Parathyroid adenoma (tissue), 2 donors: ENCODE data around the gene MOSPD3.
A peak's percentile ranks its signal among the peaks of the same experiment; 100 is the strongest.

Experiments
- H2AFZ ChIP-seq: fragments of 300-600 bp; sonication (generic); one replicate; pipeline ENCODE4 v1.7.0; 2017; ENCODE audit warnings: antibody characterized with exemption, mild to moderate bottlenecking
- H3K27ac ChIP-seq: fragments of 300-600 bp; sonication (generic); one replicate; pipeline ENCODE4 v1.7.0; 2017
- H3K27me3 ChIP-seq: fragments of 300-600 bp; sonication (generic); one replicate; pipeline ENCODE4 v1.7.0; 2017; ENCODE audit warnings: low read length; ENCODE audit not compliant: control insufficient read depth, insufficient read depth
- H3K36me3 ChIP-seq: fragments of 300-600 bp; sonication (generic); one replicate; pipeline ENCODE4 v1.7.0; 2017; ENCODE audit warnings: low read length; ENCODE audit not compliant: control insufficient read depth, insufficient read depth
- H3K4me1 ChIP-seq: fragments of 300-600 bp; sonication (generic); one replicate; pipeline ENCODE4 v1.7.0; 2017; ENCODE audit warnings: control low read depth
- H3K4me2 ChIP-seq: fragments of 300-600 bp; sonication (generic); one replicate; pipeline ENCODE4 v1.7.0; 2017; ENCODE audit warnings: low read length
- H3K4me3 ChIP-seq: fragments of 300-600 bp; sonication (generic); one replicate; pipeline ENCODE4 v1.7.0; 2017; ENCODE audit warnings: low read depth, low read length
- H3K79me2 ChIP-seq: fragments of 300-600 bp; sonication (generic); one replicate; pipeline ENCODE4 v1.7.0; 2017; ENCODE audit warnings: control low read depth
- H3K9ac ChIP-seq: fragments of 300-600 bp; sonication (generic); one replicate; pipeline ENCODE4 v1.7.0; 2017; ENCODE audit warnings: mild to moderate bottlenecking
- H3K9me3 ChIP-seq: fragments of 300-600 bp; sonication (generic); one replicate; pipeline ENCODE4 v1.7.0; 2017; ENCODE audit warnings: low read length; ENCODE audit not compliant: control insufficient read depth
- CTCF ChIP-seq: fragments of 300-600 bp; sonication (generic); IDR thresholded peaks from one replicate; pipeline ENCODE4 v1.7.0; 2017; ENCODE audit warnings: antibody characterized with exemption, mild to moderate bottlenecking
- donor health status: primary hyperparathyroidism.

Gene MOSPD3

GRCh38 chr7:100568896-100569844 lies 43.2 kb upstream of the MOSPD3 start:
- H2AFZ ChIP-seq, result peak overlapping the region; percentile 80
- peaks cover 2% of the 10 kb centered on the region for H3K4me1 ChIP-seq
- no peaks in the 10 kb centered on the region for H3K36me3 ChIP-seq
- no peak overlapping the region for H3K4me3 ChIP-seq
- peak; percentile 29 for TF ChIP-seq CTCF
- no peaks in the 10 kb centered on the region for H3K27me3 ChIP-seq
- no peak overlapping the region for H3K9ac ChIP-seq
- H3K79me2 ChIP-seq, result no peaks in the 10 kb centered on the region
- no peak overlapping the region for H3K27ac ChIP-seq
- H3K9me3 ChIP-seq, result no peaks in the 10 kb centered on the region
- peak overlapping the region; percentile 84 for H3K4me2 ChIP-seq

- no peaks in the 10 kb centered on the region for H3K79me2 ChIP-seq
- no peak overlapping the region for H3K4me3 ChIP-seq
- H3K27ac ChIP-seq, result no peak overlapping the region
- no peaks in the 10 kb centered on the region for H3K27me3 ChIP-seq
- no peak overlapping the region for H2AFZ ChIP-seq
- no peaks in the 10 kb centered on the region for H3K9me3 ChIP-seq
- no peak overlapping the region for H3K4me2 ChIP-seq
- no peak for TF ChIP-seq CTCF
- no peak overlapping the region for H3K9ac ChIP-seq
- H3K4me1 ChIP-seq, result peaks cover 2% of the 10 kb centered on the region
- H3K36me3 ChIP-seq, result no peaks in the 10 kb centered on the region
These were observed 41.1 kb upstream of the MOSPD3 start for GRCh38 chr7:100570954-100571828.

- Histone ChIP-seq H3K9me3 (no peaks in the 10 kb centered on the region), H3K27me3 (no peaks in the 10 kb centered on the region), H3K27ac (no peak overlapping the region), H3K4me2 (no peak overlapping the region), H3K79me2 (no peaks in the 10 kb centered on the region), H3K36me3 (no peaks in the 10 kb centered on the region), H3K4me1 (peaks cover 2% of the 10 kb centered on the region), H3K4me3 (no peak overlapping the region), H2AFZ (no peak overlapping the region), H3K9ac (no peak overlapping the region)
- TF ChIP-seq CTCF, result no peak
These were observed 40.6 kb upstream of the MOSPD3 start for GRCh38 chr7:100571829-100572116.

GRCh38 chr7:100572281-100572948 lies 39.9 kb upstream of the MOSPD3 start:
- no peak overlapping the region for H3K9ac ChIP-seq
- H3K4me3 ChIP-seq, result no peak overlapping the region
- H3K9me3 ChIP-seq, result no peaks in the 10 kb centered on the region
- peaks cover 2% of the 10 kb centered on the region for H3K4me1 ChIP-seq
- H2AFZ ChIP-seq, result no peak overlapping the region
- no peaks in the 10 kb centered on the region for H3K79me2 ChIP-seq
- H3K27me3 ChIP-seq, result no peaks in the 10 kb centered on the region
- no peak overlapping the region for H3K27ac ChIP-seq
- no peaks in the 10 kb centered on the region for H3K36me3 ChIP-seq
- no peak overlapping the region for H3K4me2 ChIP-seq
- TF ChIP-seq CTCF, result no peak
